Neural cell (in vitro differentiated cells): ENCODE data around the gene ZSCAN9. TPM values are rescaled to one million over a fixed set of nuclear protein-coding genes. Genes with fewer than 3 reads are reported as not detected.

Experiments
- polyA plus RNA-seq: library from polyadenylated mRNA; depleted of rRNA; stranded (reverse); fragments of >200 nt; gene quantifications from 2 replicates; pipeline ENCODE4 v1.2.3, GENCODE V29; 2014

Gene ZSCAN9
- polyA plus RNA-seq, 1 donor from 2014 or later, result 102 TPM

Other genes with a start within 250 kb of the ZSCAN9 start
- 1.4 and 1.6 TPM in 2 replicates for gene ZNF165, start 144.7 kb upstream of the ZSCAN9 start, polyA plus RNA-seq
- 31.9 and 36.6 TPM in 2 replicates for gene ZSCAN16, start 100.7 kb upstream of the ZSCAN9 start, polyA plus RNA-seq
- 17.2 and 22.0 TPM in 2 replicates for gene ZKSCAN8, start 83.4 kb upstream of the ZSCAN9 start, polyA plus RNA-seq
- 8.3 and 12.6 TPM in 2 replicates for gene ZKSCAN4, start 27.0 kb downstream of the ZSCAN9 start, polyA plus RNA-seq
- gene NKAPL, start 34.0 kb downstream of the ZSCAN9 start, polyA plus RNA-seq, result not detected in 2 replicates
- gene ZSCAN26, start 41.9 kb downstream of the ZSCAN9 start, polyA plus RNA-seq, result 86.9 and 91.2 TPM in 2 replicates
- 32.3 and 34.6 TPM in 2 replicates for gene PGBD1, start 56.3 kb downstream of the ZSCAN9 start, polyA plus RNA-seq
- 2.6 and 7.5 TPM in 2 replicates for gene ZSCAN31, start 110.9 kb downstream of the ZSCAN9 start, polyA plus RNA-seq
- 14.9 and 15.8 TPM in 2 replicates for gene ZKSCAN3, start 124.7 kb downstream of the ZSCAN9 start, polyA plus RNA-seq
- 20.3 and 20.6 TPM in 2 replicates for gene ZSCAN12, start 174.5 kb downstream of the ZSCAN9 start, polyA plus RNA-seq
- 14.7 and 17.4 TPM in 2 replicates for gene ZSCAN23, start 218.2 kb downstream of the ZSCAN9 start, polyA plus RNA-seq